Measurements from ENCODE around the gene CKB.

CKB gene

DNA sequence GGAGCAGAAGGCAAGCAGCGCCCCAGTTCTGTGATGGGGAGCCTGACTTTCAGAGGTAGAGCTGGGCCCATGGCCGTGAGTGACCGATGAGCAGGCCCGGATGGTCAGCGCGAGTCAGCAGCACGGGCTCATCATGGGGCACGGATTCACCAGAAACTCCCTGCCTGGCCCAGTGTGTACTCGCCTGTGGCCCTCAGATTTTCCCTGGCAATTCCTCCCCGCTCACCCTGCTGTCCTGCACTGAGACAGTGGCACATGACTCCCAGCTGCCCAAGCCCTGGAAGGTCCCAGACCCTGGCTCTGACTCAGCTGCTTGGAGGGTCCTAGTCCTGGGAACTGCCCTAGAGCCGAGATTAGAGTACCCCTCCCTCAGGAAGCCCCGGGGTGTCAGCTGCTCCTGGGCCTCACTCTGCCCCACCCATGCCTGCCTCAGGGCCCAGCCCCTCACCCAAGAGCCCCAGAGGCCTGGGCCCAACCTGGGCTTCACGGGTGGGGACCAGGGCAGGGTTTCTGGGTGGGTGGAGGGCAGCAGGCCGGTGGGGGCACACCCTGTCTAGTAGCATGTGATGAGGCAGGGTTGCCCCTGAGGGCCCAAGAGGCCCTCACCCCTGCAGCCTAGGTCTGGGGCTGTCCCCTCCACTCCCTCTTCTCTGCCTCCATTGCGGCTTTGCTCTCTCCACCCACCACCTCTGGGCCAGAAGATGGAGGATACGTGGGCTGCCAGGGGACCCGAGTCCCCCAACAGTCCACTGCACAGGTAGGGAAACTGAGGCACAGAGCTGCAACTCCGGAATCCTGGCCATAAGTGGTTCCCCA, 14.8 kb upstream of the CKB start:
- DNase-seq = no peak

- no peak for DNase-seq
Observed at GRCh38 chr14:103536693-103537092, 14.1 kb upstream of the CKB start.

DNA sequence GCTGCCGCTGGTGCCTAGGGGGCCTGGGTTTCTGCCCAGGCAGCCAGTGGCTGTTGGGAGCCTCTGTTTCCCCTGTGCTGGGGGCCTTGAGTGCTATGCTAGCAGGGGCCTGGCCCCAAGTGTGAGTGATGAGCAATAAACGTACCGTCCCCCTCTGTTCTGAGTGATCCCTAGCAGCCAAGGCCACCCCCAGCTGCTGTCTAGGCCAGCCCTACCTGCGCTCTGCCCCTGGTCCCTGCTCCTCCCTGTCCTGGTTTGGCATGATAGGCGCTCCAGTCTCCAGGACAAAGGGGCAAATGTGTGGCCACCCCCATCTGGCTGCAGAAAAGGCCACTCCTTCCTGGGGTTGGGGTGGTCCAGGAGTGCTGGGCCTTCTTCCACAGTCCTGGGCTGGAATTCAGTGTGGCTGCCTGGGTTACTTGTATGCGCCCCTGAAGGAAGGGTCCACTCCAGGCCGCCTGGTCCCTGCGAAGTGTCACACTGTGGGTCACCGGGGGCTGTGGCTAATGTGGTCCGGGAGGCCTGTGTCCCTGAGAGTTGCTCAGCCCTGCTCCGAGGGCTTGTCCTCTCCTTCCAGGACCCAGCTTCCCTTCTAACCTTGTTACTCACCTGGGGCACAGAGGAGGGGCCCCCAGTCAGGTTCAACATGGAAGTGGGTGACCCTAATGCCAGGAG, 13.4 kb upstream of the CKB start:
- DNase-seq = no peak

GRCh38 chr14:103535081-103535890, 12.7 kb upstream of the CKB start:
- DNase-seq = no peak

DNA sequence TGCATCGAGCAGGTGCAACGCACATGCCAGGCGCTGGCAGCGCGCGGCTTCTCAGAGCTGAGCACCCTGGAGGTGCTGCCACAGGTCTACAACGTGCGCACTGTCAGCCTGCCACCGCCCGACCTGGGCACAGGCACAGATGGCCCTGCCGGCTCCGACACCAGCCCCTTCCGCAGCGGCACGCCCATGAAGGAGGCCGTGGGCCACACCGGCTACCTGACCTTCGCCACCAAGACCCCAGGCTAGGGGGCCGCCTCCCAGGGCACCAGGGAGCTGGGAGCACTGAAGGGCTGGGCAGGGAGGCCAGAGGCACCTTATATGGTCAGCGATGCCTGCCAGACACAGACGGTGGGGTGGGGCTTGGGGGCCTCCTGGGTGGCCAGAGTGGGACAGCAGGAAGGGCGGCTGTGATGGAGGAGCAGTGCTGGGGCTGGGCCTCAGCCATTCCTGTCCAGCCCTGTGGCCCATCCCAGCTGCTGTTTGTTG, 12.0 kb upstream of the CKB start:
- no peak for DNase-seq

DNA sequence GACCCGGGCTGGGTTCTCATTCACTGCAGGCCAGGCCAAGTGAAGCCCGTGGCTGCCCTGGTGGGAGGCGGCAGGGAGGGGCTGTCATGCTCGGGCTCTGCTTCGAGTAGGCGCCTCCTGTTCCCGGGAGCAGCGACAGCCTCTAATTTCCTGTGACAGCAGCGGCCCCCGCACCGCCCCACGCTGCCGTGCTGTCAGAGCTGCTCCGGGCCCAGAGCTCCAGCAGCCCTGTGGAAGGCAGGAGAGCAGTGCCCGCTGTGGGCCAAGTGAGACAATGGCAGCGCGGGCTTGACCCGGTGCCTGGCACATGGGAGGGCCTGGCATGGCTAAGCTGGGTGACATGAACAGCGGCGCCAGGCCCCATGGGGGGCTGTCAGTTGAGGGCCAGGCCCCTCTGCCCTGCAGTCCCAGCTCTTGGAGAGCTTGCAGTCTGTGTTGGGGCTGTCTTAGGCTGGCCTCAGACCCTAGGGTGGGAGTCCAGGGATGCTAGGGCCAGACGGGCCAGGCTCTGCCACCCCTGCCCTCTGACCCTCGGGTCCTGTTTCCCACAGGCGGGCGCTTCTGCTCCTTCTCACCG, 11.5 kb upstream of the CKB start:
- DNase-seq = no peak

GRCh38 chr14:103533137-103533998, 10.7 kb upstream of the CKB start:
- no peak for DNase-seq

DNA sequence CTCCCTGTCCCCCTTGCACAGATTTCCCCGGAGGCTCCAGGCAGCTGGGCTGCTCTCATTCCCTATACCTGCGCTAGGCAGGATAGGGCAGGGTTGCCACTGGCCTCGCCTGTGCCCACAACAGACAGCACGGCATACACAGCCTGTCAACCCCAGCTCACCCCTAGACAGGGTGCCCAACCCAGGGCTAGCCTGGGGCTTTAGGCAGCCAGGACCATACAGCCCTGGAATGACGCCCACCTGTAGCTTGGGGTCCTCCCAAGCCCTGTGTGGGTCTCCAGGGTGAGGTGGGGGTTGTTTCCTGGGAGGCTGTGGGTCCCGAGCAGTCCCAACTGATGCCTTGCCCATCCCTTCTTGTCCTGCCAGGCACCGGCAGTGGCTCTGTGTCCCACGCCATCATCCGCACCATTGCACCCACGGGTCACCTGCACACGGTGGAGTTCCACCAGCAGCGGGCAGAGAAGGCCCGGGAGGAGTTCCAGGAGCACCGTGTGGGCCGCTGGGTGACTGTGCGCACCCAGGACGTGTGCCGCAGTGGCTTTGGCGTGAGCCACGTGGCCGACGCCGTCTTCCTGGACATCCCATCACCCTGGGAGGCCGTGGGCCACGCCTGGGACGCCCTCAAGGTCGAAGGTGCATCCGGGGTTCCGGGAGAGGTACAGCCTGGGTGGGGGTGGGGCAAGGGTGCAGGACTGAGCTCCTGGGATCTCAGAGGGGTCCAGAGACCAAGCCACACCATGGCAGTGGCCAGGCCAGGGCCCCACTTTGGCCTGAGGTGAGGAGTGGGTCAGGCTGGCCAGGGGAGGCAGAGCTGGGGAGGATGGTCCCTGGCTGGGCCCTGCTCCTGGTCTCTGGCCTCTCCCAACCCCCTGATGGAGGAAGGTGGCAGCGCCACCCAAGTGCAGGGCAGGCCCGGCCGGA, 9.8 kb upstream of the CKB start:
- no peak for DNase-seq

DNA sequence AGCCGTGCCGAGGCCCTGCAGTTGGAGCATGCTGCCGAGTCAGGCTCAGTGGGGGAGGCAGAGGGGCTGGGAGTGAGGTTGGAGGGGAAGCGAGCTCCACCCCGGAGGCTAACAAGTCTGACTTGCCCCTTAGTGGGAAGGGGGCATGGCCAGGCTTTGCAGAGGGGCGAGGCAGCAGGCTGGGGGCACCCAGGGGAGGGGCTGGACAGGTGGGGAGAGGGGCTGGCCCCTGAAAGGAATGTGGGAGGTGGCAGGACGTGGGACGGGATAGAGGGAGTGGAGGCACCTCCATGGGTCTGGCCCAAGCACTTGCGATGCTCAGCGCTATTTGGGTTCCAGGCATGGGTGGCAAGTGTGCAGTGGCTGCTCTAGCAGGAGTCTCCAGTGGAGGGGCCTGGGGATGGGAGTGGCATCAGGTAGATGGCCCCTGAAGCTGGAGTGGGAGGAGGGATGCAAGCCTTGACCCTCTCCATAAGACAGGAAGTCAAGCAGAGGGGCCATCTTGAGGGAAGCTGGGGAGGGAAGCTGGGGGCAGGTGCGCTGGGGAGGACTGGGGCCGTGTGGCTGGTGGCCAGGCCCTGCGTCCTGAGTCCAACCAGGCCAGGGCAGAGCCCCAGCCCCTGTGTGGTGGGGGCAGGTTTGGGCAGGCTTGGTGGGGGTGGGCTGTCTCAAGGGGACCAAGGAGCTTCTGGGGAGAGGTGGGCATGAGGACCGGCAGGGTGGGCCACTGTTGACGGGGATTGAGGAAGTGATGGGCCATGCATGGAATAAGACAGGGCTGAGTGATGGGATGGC, 9.0 kb upstream of the CKB start:
- no peak for DNase-seq

GRCh38 chr14:103530831-103531230, 8.2 kb upstream of the CKB start:
- no peak for DNase-seq

DNA sequence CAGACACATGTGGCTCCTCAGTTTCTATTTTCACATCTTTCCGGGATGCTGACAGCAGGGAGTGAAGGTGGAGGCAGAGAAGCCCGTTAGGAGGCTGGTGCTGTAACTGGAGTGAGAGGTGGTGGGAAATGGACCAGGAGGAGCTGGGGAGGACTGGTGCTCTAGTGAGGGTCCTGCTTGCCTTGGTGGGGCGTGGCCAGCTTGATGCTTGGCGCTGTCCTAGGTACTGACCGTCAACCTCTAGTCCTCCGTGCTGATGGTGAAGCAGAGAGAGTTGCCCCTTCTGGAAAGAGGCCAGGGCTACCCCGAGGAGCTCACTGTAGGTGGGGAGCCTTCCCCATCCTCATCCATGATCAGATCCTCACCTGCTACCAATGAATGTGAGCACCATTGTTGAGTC, 7.8 kb upstream of the CKB start:
- DNase-seq = no peak

DNA sequence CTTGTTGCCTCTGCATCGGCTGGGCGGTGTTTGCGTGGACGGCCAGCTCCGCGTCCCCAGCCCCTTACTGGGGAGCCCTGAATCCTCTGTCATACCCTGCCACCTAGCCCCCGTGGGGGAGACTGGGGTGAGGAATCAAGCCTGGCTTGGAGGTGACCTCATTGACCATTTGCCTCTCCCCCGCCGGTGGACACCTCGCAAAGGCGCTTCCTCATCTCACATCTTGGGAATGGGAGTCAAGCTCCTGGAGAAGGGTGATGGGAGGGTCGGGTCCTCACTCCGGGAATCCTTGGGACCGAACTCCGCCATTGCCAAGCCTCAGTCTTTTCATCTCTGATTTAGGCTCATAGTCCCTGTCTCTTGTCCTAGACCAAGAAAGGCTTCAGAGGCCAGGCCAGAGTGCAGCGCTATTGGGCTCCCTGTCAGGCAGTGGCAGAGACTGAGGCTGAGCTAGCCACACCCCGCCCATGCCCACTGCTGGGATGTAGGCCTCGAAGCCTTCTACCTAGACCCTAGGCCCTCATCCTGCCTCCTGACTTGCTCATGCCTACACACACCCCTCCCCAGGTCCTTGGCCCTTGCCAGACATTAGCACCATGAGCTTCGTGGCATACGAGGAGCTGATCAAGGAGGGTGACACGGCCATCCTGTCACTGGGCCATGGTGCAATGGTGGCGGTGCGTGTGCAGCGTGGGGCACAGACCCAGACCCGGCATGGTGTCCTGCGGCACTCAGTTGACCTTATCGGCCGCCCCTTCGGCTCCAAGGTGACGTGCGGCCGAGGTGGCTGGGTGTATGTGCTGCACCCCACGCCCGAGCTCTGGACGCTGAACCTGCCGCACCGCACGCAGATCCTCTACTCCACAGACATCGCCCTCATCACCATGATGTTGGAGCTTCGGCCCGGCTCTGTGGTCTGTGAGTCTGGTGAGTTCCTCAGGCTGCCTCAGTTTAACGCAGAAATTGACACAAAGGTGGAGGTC, 7.0 kb upstream of the CKB start:
- DNase-seq = no peak

- peak; percentile 80 for DNase-seq
Observed at GRCh38 chr14:103528587-103529382, 6.2 kb upstream of the CKB start, which contains the start of gene TRMT61A. Gene TRMT61A, plus strand, starts transcription at chr14:103529196. Its CDS starts 783 bp downstream, at chr14:103529979.

- no peak for DNase-seq
Observed at GRCh38 chr14:103528146-103528586, 5.5 kb upstream of the CKB start.

- DNase-seq = no peak
Observed at GRCh38 chr14:103527408-103528145, 4.9 kb upstream of the CKB start.

DNA sequence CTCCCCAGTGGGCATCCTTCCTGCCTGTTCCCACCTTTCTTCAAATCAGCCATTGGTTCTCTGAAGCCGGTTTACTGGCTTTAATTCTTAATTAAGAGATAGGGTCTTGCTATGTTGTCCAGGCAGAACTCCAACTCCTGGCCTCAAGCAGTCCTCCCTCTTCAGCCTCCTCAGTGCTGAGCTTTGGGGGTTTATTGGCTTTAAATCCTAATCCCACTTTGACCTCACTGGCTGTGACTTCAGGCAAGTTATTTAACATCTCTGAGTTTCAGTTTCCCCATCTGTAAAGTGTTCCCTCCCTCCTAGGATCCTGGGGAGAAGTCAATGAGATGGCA, 4.3 kb upstream of the CKB start:
- DNase-seq = no peak

DNA sequence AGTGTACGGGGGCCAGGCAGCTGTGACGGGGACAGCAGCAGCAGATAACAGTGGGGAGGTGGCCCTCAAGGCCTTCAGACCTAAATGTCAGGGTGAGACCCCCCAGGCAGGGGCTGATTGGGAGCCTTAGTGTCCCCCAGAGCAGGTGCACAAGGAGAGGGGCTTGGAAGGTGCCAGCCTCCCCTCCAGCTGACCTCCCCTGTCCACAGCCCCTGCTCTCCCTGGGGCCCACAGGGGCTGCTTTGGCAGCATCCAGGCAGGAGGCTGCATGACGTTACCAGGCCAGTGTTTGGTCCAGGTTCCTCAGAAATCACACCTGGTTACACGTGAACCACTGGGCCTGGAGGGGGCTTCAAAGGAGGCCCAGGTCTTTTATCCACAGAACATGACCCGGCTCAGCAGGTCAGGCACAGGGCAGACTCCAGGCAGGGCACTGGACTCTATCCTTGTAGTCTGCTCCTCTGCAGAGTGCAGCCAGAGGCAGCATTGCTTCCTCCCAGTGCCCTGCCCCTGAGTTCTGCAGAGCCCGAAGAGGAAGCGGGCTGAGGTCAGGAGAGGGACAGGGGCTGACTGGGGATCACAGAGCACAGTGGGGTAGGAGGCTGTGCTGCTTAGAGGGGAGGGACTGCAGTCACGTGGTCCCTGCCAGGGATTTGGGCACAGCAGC, 3.8 kb upstream of the CKB start:
- no peak for DNase-seq
